ENCODE measurements around the gene FURIN.
"Not testable (repeated sequence)": the region's sequence is repeated elsewhere in the genome, so short reads cannot be mapped to it uniquely, and the experiment has no call there.

The FURIN gene

DNA sequence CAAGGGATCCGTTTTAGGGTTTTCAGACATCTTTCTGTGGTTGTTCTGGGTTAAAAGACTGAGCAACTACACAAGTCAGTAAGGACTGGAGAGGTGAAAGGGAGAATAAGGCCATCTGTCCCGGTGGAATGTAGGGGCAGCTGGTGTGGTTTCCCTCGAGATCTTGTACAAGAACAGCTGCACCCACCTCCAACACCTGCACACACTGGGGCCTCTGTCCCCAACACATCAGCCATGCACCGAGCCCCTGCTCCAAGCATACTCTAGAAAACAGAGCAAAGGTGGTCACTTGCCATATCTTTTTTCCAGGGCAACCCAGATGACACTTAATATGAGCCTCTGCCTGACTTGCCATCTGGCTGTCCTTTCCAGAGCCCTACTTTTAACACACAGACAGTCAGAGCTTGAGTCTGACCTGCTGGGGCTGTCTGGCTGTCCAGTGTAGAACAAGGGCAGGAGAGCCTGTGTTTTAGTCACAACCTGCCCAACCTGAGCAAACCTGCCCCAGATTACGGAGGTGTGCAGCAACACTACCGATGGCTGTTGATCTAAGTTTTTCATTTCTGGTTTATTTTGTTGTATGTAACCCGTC is 46.9 kb downstream of the FURIN start:
- no peak for DNase-seq (ENCODE audit: low read depth in 3 of 3)

DNA sequence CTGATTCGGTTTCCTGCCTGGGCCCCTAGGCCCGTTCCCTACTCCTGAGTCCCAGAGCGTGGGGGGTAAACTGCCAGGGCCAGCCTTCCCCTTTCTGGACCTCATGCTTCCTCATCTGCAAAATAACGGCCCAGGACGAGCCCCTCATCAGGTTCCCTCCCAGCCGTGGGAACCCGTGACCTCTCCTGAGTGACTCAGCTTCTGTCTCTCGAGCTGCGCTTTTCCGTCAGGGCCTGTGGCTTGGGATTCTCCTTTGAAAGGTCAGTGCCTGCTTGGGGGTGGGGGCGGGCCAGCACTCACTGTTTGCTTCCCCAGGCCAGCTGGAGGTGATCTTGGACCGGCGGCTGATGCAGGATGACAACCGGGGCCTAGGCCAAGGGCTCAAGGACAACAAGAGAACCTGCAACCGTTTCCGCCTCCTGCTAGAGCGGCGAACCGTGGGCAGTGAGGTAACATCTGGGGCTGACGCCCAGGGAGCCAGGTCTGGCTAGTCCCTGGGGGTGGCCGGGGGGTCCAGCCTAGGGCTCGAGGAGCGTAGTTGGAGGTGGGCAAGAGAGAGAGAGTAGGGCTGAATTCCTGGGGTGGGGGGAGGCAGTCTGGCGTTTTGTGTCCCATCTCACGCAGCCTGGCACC is 47.5 kb downstream of the FURIN start:
- no peak for DNase-seq (ENCODE audit: low read depth in 3 of 3)

DNA sequence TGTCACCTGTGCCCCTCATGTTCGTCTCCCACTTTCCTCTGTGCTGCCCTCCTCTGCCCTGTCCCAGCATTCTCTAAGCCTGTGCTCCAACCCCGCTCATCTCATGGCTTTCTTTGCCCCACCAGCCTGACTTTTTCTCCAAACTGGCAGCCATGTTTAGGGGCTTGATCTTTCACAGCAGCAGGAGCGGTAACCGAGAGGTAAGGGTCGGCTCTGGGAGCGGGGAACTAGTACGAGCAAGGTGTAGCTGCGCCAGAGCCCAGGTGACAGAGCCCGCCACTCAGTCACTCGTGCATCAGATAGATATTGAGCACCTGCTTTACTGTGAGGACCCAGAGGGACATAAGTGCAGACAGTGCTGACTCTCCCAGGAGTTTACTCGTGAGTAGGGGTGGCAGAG is 48.1 kb downstream of the FURIN start:
- DNase-seq (ENCODE audit: low read depth in 3 of 3) = no peak

DNA sequence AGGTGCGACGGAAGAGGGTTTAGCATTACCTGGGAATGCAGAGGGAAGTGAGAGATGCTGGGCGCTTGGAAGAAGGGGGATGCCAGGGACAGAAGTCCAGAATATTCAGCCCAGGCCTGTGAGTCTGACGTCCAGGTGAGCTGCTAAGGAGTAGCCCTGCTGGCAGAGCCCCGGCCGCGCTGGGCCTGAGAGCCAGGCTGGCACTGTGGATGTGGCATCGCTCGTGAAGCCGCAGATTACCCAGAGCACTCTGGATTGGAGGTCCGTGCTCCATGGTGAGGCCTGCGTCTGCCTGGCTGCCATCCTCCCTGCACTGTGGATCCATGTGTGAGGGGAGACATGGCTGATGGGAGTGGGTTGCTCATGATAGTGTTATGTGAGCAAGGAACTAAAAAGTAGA is 49.2 kb downstream of the FURIN start:
- no peak for DNase-seq (ENCODE audit: low read depth in 3 of 3)

DNA sequence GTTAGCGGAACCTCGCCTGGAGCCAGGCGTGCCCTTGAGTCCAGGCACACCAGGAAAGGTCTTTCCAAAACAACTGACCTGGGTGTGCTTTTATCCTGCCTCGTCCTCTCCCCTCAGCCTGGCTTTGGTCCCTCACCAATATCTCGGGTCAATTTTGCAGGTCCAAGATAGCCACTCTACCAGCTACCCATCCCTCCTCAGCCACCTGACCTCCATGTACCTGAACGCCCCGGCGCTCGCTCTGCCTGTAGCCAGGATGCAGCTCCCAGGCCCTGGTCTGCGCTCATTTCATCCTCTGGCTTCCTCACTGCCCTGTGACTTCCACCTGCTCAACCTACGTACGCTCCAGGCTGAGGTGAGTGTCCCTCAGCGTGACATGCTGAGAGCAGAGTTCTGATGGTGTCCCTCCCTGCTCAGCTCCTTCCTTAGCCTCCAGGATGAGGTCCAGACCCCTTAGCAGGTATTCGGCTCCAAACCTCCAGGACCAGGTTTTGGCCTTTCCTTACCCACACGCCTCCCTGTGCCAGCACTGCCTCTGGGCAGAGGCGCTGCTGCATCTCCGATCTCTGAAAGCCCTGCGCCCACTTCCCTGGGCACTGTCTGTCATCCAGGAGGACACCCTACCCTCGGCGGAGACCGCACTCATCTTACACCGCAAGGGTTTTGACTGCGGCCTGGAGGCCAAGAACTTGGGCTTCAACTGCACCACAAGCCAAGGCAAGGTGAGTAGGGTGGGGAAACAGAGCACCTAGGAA is 49.8 kb downstream of the FURIN start:
- DNase-seq (ENCODE audit: low read depth in 3 of 3) = no peak

DNA sequence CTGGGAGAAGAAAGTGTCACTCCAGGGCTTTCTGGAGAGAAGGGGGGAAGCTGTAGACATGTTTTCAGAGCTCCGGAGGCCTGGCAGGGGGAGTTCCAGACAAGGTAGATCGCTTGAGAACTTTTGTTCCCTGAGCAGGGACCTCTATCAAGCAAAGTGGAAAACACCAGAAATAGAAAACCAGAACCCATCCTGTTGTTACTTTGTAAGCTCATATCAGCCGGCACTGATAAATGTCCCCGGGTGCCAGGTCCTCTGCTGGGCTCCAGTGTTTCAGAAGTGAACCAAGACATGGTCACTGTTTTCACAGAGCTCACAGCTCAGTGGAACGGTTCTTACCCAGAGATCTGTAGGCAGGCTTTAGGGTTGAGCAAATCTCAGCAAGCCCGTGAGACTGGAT is 50.4 kb downstream of the FURIN start:
- no peak for DNase-seq (ENCODE audit: low read depth in 3 of 3)

DNA sequence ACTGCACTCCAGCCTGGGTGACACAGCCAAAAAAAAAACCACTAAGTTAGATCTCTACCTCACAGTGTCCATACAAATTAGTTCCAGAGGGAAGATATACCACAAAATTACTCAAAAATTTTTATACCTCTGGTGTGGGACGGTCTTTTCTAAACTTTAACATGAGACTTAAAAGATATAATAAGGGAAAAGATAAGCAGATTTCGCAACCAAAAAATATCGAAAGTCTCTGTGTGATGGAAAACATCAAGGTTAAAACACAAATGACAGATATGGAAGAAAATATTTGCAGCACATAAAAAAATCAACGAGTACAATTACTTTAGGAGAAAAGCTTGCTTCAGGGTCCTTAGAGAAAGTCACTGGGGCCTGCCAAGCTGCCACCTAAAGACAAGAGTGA is 53.5 kb downstream of the FURIN start:
- DNase-seq (ENCODE audit: low read depth in 3 of 3) = no peak

DNA sequence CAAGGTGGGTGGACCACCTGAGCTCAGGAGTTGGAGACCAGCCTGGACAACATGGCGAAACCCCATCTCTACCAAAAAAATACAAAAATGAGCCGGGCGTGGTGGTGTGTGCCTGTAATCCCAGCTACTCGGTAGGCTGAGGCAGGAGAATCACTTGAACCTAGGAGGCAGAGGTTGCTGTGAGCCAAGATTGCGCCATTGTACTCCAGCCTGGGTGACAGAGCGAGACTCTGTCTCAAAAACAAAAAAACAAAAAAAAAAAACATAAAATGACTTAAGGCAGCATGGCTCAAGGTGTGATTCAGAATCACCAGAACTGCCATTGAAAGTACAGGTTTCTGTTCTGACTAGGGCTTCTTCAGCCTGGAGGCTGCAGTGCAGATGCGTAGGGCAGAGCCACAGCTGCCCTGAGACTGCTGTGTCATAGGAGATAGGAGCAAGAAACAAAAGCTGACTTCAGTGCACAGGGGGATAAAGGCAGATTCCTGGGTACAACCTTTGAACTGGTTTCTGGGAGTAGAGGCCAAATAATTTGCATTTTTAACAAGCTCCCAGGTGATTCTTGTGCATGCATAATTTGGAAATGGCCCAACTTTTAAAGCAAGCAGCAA is 54.4 kb downstream of the FURIN start:
- DNase-seq (ENCODE audit: low read depth in 3 of 3) = not testable (repeated sequence)

DNA sequence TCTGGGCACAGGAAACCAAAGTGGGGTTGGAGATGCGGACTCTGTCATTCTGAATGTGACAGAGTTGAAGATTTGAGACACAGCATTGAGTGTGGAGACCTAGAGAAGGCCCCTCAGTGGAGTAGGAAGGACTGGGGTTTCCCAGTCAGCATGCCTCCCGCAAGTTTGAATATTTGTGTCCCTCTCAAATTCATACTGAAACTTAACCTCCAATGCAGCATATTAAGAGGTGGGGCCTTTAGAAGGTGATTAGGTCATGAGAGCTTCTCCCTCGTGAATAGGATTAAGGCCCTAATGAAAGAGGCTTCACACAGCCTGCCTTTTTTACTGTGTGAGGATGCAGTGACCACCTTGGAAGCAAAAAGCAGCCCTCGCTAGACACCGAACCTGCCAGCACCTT is 56.0 kb downstream of the FURIN start:
- DNase-seq (ENCODE audit: low read depth in 3 of 3) = no peak

DNA sequence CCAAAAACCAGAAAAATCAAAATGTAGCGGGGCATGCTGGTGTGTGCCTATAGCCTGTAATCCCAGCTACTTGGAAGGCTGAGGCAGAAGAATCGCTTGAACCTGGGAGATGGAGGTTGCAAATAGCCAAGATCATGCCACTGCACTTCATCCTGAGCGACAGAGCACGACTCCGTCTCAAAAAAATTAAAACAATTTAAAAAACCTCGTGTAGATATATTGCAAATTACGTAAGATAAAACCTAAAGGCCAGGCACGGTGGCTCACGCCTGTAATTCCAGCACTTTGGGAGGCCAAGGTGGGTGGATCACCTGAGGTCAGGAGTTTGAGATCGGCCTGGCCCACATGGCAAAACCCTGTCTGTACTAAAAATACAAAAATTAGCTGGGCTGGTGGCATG is 58.4 kb downstream of the FURIN start:
- DNase-seq (ENCODE audit: low read depth in 3 of 3) = not testable (repeated sequence)

DNA sequence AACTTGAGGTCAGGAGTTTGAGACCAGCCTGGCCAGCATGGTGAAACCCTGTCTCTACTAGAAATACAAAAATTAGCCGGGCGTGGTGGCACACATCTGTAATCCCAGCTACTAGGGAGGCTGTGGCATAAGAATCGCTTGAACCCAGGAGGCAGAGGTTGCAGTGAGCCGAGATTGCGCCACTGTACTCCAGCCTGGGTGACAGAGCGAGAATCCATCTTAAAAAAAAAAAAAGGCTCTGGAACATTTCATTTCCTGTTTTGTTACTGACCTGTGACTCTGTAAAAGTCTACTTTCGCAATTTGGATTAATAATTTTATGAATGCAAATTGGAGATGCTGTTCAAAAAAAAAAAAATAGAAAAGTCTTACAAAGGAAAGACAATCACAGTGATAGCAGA is 59.7 kb downstream of the FURIN start:
- DNase-seq (ENCODE audit: low read depth in 3 of 3) = not testable (repeated sequence)

DNA sequence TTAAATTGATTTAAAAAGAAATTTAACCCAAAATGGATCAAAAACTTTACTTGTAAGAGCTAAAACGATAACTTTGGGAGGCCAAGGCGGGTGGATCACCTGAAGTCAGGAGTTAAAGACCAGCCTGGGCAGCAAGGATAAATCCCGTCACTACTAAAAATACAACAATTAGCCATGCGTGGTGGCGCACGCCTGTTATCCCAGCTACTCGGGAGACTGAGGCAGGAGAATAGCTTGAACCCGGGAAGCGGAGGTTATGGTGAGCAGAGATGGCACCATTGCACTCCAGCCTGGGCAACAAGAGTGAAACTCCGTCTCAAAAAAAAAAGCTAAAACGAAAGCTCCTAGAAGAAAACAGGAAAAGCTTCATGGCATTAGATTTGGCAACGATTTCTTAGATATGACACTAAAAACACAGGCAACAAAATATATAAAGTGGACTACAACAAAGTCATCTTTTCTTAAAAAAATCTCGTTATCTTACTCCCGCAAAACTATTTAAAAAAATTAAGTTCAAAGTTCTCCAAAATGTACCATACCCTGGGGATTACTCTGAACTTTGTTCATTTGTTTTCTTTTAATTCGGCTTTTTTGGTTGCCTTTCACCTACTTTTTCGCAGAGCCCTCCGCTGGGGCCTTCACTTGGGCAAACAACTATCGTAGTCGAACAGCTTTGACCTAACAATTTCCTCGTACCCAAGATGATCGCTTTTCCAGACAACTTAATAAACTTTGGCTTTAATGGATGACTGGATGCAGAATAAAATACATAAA is 61.0 kb downstream of the FURIN start:
- DNase-seq (ENCODE audit: low read depth in 3 of 3) = no peak

DNA sequence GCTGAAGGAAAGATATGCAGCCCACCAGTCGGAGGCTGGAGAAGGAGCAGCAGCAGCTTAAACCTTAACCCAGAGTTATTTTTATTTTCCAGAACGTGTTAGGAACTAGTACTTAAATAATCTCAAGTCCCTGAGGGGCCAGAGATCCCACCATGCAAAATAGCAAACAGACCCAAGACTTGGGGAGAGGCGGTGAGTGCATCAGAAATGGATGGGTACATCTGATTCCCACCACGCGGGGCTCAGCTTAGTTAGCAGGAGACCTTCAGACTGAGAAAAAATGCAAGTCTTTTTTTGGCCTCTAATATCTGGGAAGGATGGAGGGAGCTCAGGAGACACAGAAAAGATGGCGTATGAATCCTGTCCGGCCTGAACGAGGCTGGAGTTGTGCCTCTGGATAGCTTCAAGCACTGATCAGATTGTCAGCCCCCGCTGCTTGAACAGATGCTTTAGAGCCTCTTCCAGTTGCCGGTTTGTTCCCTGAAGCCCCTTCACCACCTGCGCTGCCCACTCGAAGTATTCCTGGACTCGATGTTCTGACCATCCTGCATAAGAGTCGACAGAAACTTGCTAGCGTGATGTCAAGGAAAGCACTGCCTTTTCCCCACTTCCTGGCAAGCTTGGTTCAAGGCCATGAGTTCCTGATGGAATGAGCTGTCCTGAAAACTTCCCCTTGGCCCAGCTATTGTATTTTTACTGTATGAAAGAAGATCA is 62.6 kb downstream of the FURIN start:
- DNase-seq (ENCODE audit: low read depth in 3 of 3) = no peak

DNA sequence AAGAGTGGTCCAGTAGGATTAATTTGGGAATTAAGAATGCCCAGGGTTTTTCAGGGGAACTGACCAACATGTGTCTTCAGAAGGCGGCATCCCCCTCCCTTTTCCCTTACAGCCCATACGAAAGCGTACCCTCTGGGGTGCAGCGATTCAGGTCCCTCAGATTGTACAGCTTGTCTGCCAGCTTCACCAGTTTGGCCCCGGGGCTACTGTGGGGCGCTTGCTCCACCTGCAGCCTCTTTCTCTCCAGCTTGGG is 63.1 kb downstream of the FURIN start:
- no peak for DNase-seq (ENCODE audit: low read depth in 3 of 3)

DNA sequence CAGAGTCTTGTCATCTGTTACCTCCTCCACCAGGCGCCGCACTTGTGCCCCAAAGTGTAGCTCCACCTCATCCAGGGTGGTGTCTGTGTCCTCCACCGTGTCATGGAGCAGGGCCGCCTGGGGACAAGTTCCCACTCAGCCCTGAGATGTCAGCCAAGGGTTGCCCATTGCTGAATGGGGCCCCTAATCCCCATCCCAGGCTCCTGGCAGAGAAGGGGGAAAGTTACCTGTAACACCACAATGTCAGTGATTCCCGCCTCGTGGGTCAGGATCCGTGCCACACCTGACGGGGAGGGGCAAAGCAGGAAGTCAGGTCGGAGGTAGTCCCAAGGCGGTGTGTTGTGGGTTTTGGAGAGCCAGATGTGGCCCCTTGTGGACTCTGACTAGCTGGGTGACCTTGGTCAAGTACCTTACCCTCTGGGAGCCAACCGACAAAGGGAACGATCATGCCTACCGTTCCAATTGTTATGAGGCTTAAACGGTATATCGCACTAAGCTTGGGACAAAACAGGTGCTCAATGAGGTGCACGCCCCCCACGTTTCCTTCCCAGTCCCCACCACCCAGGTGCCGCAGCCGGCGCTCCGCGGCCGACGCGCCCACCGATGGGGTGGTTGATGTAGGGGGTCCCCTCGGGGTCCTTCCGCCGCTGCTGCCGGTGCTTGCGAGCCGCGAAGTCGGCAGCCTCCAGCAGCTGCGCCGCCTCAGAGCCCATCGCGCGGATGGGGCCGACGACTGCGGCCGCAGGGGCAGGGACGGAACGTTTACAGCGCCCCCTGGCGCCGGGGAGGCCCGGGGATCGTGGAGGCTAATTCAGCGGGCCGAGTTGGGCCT is 63.7 kb downstream of the FURIN start, which contains the start of gene HDDC3:
TSS of gene HDDC3 (minus strand) at position 722 of the 832 bp plus-strand sequence. CDS start at position 713, 9 bp downstream.
- DNase-seq (ENCODE audit: low read depth in 3 of 3) = peak; percentile 81 to 89 (median 85)

DNA sequence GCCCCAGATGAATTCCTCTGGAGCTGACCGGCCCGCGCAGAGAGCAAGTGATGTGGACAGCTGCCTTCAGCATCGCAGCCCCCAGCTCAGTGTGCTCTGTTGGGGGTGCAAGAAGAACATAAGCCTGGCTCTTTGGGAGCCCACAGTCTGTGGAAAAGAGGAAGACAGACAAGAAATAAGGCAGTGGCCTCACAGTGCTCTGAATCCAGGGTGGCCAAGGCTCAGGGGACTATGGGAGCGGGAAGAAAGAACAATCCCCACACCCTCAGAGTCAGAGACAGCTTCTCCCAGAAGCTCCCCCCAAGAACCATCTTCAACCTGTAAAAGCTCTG is 64.2 kb downstream of the FURIN start:
- no peak for DNase-seq (ENCODE audit: low read depth in 3 of 3)

Measured in stimulated activated CD4-positive, alpha-beta T cell treated with anti-CD3 and anti-CD28 coated beads, TNF-alpha, amount 100 ng/mL, for 48 hours (primary cell).